Colon (tissue), 2 donors: ENCODE data around the gene KDM4C.

Source experiments
- FAIRE-seq: peaks from 2 replicates; lab custom pipeline; 2012; peaks lifted over from hg19 to GRCh38; lab: Jason Lieb, UNC
- donor health status: control.
- donor health status: control.

Gene KDM4C

DNA sequence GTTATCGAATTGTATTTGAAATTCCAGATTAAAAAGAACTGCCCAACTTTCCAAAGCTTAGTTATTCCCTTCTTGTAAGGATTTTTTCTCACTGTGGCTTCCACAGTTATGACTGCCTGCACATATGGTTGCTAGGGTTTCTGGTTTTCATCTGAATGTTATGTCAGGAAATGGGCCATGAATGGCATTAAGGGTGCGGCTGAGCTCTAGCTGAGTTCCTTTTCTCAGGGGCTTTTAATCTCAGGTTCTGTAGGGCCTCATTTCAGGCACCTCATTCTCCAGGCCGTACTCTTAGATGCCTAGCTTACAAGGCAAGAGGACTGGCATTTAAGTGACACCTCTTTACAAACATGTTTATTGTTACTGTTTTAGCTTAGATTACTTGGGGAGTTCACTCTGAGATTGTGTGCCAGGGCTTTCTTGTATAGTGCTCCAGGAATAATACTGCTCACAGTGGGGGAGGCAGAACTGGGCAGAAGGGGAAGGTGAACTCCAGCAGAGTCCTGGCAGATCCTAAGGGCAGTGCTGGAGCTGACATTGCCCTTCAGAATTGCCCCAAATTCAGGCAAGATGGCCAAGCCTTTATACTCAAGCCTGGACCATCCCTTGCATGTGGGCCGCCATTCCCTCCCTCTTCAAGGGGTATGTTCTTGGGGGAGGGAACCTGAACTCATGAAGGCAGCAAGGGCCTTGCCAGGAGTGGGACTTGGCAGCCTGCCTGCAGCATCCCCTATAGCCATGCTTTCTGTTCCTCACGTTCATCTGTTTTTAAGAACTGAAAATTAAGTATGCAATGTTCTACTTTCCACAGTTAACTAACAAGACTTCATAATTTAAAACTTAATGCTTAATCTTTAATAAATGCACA, 111.5 kb downstream of the KDM4C start:
- no peak for FAIRE-seq

DNA sequence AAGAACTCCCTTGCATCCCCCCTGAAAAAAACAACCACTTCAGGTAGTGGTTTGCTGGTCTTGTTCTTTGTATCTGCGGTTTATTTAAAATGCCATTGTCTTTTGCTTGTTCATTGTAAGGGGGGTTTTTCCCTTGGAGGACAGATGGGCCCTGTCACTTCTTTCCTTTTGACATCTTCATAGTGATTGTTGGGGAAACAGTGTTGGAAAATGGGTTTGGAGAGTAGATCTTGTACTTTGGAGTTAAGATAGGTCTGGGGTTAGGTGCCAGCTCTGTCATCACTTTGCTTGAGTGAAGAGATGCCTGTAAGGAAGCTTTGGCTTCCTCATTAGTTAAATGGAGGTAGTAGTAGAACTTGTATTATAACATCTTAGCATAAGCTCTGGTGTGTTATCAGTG, 112.4 kb downstream of the KDM4C start:
- no peak for FAIRE-seq

DNA sequence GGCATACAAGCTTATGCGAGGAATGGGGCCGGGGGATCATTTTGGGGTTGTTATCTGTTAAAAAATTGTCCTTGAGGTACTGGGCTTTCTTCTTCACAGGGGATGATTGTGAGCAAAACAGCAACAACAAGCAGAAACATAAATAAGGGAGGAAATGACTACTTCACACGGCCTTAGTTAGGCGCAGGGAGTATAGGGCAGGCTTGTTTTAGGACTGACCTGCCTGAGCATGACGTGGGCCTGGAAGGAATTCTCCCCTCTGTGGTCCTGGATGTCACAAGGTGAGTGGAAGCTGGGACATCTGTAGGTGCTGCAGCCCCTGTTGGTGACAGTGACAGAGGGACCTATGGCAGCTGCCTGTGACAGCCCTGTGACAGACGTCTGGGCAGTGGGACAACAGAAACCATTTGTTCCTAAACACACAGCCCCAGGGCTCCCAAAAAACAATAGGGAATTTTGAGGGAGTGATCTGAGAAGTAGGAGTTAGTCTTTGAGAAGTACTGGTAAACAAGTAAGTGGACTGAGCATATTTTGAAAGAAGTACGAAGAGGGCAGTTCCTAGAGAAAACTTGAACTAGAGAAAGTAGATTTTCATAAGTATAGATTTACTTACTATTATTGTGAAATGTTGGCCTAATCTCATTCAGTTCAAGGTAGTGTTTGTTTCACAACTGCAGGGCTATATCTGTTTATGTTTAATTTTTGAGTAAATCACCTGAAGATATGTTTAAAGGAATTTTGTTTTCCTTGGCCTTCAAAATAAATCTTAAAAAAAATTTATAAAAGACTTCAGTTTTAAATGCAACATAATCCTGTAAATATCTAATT, 113.1 kb downstream of the KDM4C start:
- no peak for FAIRE-seq

- FAIRE-seq = no peak
Measured at GRCh38 chr9:6873857-6874256, 116.1 kb downstream of the KDM4C start.

GRCh38 chr9:6876195-6876894, 118.6 kb downstream of the KDM4C start:
- no peak for FAIRE-seq

DNA sequence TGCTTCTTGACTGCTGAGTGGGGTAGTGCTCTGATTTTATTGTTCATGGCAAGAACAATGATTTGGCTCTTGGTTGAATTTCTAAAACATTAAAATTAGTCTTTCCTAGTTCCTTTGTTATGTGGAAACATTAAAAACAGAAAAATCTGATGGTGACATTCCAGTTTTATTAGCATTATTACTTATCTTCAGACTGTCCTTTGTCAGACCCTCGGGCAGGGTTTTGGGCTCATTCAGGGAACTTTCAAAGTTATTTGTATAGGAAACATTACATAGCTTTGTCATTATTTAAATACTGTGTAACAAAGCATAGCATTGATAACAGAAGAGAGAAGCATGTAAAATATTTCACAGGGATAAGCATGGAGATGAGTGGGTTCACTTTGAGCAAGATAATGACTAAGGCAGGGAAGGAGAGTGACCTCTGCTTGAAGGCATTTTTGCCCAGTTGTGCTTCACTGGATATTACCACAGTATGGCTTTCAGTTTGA, 119.9 kb downstream of the KDM4C start:
- FAIRE-seq = no peak

DNA sequence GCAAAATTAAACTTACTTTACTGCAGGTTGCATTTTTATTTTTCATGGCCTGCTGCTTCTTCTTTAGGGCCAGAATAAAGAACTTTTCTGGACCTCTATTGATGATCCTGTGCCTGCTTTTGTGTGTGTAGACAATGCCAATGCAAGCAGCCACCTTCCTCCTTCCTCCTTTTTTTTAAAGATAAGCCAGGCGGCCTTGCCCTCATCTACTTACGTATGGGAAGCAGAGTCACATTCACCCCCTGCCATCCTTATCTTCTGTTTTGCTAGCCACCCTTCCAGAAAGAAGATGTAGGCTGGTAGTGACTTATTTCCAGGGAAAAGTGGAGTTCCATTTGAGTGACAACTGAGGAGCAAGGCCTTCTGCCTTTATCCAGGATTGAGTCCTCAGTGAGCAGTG, 122.9 kb downstream of the KDM4C start:
- no peak for FAIRE-seq

DNA sequence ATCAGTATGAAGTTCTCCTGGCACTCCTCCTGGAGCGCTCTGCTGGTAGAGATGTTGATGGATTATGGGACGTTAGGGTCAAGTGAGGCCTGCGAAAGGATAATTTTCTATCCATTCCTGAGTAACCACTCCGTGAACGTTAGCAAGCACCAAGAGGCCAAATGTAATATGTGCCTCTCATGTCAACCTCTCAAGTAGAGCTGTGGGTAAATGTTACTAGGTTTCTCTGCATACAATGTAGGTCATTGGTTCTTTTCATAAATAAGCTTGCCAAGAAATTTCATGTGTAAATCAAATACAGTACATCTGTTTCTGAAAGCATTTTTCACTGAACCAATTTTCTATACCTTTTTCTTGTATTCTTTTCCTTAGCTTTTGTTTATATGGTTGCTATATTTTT, 126.3 kb downstream of the KDM4C start:
- no peak for FAIRE-seq

DNA sequence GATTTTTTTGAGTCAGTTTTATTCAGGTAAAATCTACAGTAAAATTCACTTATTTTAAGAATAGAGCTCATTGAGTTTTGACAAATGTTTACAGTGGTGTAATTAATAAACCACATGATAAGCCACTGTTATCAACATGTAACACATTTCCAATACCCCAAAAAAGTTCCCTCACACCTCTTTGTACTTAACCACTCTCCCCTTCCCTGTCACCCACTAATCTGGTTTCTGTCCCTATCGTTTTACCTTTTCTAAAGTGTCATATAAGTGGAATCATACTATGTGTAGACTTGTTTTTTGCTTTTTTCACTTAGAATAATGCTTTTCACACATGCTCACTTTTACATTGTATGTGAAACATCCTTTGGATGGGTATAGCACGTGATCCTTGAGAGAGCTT, 127.2 kb downstream of the KDM4C start:
- FAIRE-seq = no peak

GRCh38 chr9:6887051-6887450, 129.3 kb downstream of the KDM4C start:
- no peak for FAIRE-seq

GRCh38 chr9:6889868-6890267, 132.1 kb downstream of the KDM4C start:
- FAIRE-seq = no peak

- FAIRE-seq = no peak
Measured at GRCh38 chr9:6893350-6894131, 135.8 kb downstream of the KDM4C start.

DNA sequence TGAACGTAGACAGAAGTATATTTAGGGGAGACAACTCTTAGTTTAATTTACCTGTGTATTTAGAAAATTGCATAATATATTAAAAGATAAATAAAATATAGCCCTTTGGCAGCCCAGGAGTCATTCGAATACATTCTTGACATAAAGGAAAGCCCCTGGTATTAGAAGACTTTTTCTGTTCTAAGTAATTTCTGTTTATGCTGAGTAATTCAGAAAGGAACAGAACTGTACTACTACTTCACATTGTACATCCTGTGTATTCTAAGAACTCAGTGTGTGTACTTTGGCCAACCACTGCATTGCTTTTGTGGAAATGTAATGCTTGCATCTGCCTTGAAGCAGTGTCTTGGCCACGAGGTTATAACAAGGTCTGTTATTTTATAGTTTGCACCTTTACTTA, 136.4 kb downstream of the KDM4C start:
- no peak for FAIRE-seq

- FAIRE-seq = no peak
Measured at GRCh38 chr9:6895754-6896153, 138.0 kb downstream of the KDM4C start.

DNA sequence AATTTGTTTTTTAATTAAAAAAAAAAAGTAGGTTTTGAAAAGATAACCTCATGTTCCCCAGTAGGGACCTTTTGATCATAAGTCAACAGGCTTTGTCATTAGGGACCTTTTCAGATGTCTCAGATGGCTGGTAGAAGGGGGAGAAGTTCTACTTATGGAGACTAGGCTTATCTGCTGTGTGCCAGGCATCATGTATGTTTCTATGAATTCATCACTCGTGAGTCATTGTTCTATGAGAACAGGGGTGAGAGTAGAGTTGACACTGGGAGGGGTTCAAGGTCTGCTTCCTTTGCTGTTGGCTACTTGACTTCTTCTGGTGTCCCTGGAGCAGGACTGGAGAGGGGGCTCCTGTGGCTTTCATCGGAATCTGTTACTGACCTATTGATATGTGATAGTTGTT, 138.8 kb downstream of the KDM4C start:
- FAIRE-seq = no peak

DNA sequence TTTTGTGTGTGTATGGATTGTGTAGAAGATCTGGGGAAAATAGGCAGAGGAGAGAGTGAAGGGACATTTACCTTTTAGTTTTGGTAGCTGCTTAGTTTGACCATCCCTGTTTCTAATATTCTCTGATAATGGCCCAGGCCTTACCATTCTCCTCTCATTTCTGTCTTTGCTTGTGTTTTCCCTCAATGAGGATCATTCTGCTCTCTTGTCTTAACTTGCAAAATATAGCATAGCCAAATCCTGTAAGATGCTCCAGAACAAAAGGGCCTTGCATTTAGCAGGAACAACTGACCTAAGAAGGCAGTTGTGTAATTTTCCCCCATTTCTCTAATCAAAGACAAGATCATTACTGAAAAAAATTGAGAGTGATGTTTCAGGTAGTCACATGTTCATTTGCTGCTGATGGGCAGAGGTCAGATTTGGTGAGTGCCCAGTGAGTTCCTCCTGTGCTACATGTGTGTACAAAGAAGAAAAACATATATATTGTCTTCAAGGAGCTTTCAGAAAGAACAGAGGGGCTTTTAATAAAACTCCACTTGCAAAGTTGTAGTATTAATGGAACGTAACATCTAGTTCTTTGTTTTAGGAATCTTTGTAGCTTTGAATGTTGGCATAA, 139.5 kb downstream of the KDM4C start:
- no peak for FAIRE-seq

DNA sequence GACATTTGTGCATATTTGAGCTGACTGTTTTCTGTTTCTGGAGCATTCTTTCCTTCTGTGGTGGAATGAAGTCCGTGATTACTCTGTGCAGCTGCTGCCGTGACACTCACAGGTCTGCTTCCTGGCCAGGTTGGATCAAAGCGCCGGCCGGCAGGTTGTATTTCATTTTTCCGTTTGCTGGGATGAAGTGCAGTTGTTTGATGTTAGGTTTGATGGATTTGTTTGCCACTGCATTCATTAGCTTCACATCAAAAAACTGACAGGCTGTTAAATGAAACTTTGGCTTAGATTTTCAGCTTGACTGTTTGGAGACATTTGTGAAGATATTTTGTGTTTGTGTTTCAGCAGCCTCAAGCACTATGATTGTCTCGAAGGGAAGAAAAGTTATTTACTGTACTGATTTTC, 140.1 kb downstream of the KDM4C start:
- FAIRE-seq = no peak

DNA sequence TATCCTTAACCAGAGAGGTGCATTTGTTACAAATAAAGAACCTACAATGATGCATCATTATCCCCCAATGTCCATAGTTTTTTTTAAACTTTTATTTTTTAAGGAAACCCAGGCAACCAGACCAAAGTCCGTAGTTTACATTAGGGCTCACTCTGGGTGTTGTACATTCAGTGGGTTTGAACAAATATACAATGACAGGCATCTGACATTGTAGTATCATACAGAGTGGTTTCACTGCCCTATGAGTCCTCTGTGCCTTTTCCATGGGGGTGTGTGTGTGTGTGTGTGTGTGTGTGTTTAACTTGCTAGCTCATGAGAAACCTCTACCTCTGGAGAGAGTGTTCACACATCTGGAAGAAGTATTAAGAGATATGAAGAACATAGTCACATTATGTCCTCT, 141.5 kb downstream of the KDM4C start:
- no peak for FAIRE-seq

DNA sequence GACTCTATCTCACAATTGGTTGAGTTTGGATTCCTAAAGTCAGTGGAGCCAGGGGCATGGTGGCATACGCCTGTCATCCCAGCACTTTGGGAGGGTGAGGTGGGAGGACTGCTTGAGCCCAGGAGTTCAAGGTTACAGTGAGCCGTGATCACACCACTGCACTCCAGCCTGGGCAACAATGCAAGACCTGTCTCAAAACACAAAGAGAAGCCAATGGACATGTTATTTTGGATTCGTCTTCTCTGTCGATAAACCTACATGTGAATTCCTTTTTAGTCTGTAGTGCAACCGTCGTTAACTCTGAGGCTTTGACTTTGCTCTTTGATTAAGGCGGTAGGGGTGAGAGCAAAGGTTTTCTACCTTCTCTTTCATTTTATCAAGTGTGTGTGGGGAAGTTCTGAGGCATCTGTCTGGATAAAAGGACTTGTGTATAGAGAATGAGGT, 142.7 kb downstream of the KDM4C start:
- FAIRE-seq = no peak

- no peak for FAIRE-seq
Measured at GRCh38 chr9:6901180-6901579, 143.4 kb downstream of the KDM4C start.

- no peak for FAIRE-seq
Measured at GRCh38 chr9:6902423-6902822, 144.7 kb downstream of the KDM4C start.
